Fibroblast of skin of left quadriceps (primary cell): Measurements from ENCODE around the gene PIGK.
A peak's percentile ranks its signal among the peaks of the same experiment; 100 is the strongest.

ENCODE experiments used
- DNase-seq, 2 experiments: peaks; one replicate each; pipeline ENCODE4 v3.0.0-alpha.2; 2013; ENCODE audit warnings: low read depth in 2 of 2

Gene PIGK

GRCh38 chr1:77096496-77097255 lies 122.6 kb downstream of the PIGK start:
- DNase-seq, result no peak

GRCh38 chr1:77095236-77095635 lies 124.0 kb downstream of the PIGK start:
- DNase-seq, result no peak

- DNase-seq, result no peak
These were observed 129.5 kb downstream of the PIGK start for GRCh38 chr1:77089756-77090155.

- no peak for DNase-seq
These were observed 134.1 kb downstream of the PIGK start for GRCh38 chr1:77085109-77085508.

DNA sequence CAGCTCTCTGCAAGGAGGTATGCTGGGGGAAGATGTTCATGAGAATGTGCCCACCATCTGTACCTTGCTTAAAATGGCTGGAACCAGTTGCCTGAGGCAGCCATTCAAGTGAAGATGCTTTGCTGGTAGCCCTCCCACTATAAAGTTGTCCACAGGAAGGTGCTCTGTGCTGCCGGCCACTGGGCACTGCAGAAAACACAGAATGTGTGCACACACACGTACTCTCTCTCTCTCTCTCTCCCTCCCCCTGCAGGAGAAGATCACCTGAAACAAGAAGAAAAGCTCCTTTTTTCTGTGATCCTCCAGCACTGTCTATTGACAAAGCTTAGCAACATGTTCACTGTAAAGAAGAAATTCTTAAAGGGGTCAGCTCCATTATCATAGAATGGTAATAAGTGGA lies 134.8 kb downstream of the PIGK start:
- DNase-seq, result no peak

DNA sequence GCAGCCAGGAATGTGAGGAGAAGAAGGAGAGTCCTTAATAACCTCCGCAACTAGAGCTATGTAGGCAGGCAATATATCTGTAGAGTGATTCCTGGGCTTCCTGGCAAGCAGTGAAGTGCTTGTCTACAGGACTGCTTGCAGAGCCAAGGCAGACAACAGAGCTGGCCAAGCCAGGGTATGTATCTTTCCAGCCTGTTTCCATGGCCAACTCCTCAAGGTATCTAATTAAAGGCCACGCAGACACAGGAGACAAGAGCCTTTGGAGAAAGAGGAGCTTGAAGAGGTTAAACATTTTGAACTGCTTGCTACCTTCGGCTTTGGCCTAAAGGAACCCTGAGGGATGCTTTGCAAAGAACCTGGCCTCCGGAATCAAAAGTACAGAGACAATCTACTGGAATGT lies 137.4 kb downstream of the PIGK start:
- DNase-seq, result no peak

GRCh38 chr1:77076759-77077158 lies 142.5 kb downstream of the PIGK start:
- no peak for DNase-seq

- DNase-seq, result no peak
These were observed 151.2 kb downstream of the PIGK start for GRCh38 chr1:77068013-77068412.

DNA sequence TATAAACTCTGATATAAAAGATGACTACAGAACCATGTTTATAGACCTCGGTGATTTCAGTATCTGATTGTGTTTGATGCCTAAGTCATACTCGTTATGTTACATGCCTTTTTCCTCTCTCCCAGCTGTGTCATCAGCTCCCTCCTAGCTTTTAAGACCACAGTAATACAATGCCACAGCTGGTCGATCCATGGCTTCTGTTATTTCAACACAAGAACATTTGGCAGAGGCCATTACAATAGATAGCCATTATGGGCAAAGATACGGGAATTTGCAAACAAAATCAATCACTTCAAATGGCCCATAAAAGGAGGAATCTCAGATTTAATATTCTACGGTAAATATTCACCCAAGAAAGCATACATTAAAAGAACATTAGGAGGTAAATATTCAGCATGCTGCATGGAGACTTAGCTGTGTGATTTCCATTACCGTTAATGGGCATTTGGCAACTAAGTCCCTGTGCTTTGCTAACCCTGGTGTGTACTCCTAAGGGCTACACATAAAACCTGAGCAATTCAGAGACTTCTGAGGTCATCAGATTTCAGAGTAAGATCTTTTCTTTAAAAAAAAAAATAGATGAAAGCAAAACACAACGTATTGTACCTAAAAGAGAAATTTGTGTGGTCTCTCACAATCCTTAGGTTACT lies 153.4 kb downstream of the PIGK start:
- DNase-seq, result no peak

- DNase-seq, result no peak
These were observed 155.0 kb downstream of the PIGK start for GRCh38 chr1:77064246-77064645.

- DNase-seq, result no peak
These were observed 156.1 kb downstream of the PIGK start for GRCh38 chr1:77063118-77063517.

GRCh38 chr1:77061162-77061561 lies 158.1 kb downstream of the PIGK start:
- no peak for DNase-seq

GRCh38 chr1:77060000-77060399 lies 159.2 kb downstream of the PIGK start:
- no peak for DNase-seq

DNA sequence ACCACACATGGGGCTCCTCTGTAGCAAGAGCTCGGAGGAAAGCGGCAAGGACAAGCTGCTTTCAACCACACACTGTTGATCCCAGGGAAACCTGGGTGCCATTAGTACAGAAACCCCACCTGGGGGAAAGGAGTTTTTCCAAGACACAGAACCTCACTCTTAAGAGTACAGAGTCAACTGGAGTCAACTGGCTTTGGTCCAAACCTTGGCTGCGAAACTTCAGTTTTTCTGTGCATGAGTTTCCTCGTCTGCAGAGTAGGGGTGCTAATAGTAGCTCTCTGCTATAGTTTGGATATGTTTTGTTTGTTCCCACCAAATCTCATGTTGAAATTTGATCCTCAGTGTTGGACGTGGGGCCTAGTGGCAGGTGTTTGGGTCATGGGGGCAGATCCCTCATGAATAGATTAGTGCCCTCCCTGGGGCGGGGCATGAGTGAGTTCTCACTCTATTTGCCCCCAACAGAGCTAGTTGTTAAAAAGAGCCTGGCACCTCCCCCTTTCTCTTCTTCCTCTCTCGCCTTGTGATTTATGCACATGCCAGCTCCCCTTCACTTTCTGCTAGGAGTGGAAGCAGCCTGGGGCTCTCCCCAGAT lies 161.1 kb downstream of the PIGK start:
- no peak for DNase-seq

GRCh38 chr1:77056525-77056924 lies 162.7 kb downstream of the PIGK start:
- no peak for DNase-seq

GRCh38 chr1:77051425-77051824 lies 167.8 kb downstream of the PIGK start:
- DNase-seq, result no peak

DNA sequence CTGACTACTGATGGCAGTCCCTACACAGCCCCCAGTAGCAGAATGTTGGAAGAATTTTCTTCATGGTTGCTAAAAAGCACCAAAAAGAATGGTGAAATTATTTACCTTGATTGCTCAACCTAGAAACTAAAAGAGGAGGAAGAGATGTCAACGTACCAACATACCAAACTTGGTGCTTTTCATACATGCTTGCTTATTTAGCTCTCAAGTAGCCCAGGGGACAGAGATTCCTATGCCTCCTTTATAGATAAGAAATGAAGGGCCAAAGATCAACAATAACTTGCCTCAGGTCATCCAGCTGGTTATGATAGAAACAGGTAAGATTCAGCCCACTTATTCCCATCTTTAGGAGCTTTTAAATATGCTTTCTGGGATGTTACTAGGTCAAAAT lies 170.6 kb downstream of the PIGK start:
- DNase-seq, result no peak

DNA sequence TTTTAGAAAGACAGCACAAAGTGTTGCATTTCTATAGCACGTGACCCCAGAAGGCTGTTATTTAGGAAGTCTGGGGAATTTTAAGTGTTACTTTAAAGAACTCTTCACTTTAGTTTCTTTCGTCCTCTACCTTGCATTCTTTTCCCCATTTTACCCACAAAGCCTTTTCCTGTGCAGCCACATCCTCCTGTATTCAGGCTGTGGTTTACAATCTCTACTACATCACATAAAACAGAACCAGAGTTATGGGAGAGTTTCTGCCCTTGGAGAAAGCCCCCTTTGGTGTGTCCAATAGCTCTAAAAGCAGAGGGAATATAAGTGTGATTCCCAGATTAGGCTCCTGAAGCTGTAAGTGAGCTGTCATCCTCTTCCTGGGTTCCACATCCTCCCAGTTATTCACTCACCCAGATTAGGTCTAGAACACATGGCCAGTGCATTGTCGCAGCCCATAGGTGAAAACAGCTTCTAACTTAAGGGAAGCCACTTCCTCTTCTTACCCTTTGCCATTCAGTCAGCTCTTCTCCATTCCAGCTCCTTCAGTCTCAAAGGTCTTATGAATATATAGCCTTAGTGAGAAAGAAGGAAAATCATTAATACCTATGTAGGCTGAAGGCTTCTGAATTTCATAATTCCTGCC lies 171.1 kb downstream of the PIGK start:
- DNase-seq, result no peak

- no peak for DNase-seq
These were observed 171.7 kb downstream of the PIGK start for GRCh38 chr1:77047575-77047974.

- no peak for DNase-seq
These were observed 174.9 kb downstream of the PIGK start for GRCh38 chr1:77044133-77044849.

DNA sequence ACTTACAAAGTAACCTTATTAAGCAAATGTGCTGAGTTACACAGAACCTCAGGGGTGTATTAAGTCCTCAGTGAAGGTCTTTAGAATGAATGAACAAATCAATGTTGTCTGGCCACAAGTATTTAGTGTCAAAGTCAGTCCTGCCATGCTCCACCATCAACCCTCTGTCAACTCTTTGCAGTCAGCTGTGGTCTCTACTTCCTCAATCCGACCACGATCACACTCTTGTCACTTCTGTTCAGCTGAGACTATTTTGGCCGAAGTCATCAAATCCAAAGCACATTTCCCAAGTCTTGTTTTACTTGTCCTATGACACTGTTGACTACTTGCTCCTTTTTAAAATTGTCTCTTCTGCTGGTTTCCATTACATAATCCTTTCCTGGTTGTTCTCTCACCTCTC lies 178.4 kb downstream of the PIGK start:
- no peak for DNase-seq

DNA sequence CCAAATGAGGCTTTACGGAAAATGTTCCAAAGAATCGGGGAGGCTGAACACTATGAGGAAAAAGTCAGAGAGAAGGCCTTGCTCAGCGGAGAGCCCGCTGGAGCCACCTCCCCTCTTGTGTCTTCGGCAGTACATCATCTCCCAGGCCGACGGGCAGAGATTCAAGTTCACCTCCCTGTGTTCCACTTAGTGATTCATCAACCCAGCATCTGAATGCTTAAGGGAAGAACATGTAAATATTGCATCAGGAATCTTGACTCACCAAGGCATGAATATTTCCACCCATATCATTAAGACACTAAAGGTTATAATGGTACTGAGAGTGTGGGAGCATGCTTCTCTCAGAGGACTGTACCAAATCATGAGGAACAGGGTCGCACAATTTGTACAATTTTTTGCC lies 179.5 kb downstream of the PIGK start:
- DNase-seq, result peak; percentile 94 to 95
